Epithelial cell of prostate (primary cell): Measurements from ENCODE around the gene PCDH19.

ENCODE experiments used
- DNase-seq: peaks from one replicate; pipeline ENCODE4 v3.0.0-alpha.2; 2011; ENCODE audit warnings: low read depth, low spot score
- H3K27ac ChIP-seq: fragments of 450-650 bp; 2 replicates; pipeline ENCODE4 v1.5.1; 2017; ENCODE audit warnings: mild to moderate bottlenecking

PCDH19 gene

DNA sequence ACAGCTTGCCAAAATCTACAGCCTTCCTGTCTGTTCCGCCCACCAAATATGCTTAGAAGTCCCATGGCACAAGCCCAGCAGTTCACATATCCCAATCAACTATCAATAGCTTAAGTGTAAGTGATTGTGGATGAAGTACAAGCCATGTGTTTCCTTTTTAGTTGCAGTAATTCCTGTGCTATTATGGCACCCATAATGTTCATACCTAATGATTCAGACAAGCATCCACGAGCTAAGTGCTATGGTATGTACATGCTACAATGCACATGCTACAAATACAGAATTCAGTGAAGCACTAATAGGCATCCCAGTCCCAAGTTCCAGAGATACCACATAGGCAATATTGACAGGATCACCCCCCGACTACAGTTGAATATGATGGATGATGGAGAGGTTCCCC is 94.5 kb downstream of the PCDH19 start:
- DNase-seq = no peak

DNA sequence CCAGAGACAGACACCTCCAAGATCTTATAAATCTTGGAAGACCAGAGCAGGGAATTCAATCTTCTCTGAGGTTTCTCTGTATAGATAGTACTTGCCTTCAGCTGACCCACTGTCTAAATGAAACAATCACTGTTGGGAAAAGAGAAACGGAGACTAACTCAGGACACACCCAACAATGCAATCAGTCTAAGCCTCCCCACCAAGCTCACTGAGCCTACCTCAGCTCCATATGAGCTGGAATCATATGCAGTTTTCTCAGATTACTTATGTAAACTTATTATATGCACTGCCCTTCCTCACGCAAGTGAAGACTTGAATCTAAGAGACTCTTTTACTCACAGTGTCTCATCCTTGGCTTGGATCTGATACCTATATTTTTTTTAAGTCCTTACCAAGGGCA is 110.5 kb downstream of the PCDH19 start:
- no peak for DNase-seq
- no peak overlapping the region for H3K27ac ChIP-seq

More for the DNA sequence above, 94.5 kb downstream of the PCDH19 start:
- no peak overlapping the region for H3K27ac ChIP-seq

DNA sequence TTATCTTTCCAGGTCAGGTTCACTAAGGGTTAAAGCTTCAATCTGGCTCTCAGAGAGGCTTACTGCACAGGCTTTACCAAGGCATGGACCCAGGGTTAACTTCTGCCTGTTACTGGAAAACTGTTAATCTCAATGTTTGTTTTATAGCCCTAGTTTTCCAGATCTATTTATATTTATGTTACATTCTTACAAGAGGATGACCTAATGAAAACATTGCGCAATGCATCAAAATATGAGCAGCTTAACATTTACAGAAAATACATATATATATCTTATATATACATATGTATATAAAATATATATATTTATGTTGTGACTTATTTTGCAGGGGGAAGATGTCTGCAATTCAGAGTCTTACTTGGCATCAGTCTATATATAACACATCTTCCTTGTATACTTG is 112.3 kb downstream of the PCDH19 start:
- H3K27ac ChIP-seq = no peak overlapping the region
- no peak for DNase-seq

DNA sequence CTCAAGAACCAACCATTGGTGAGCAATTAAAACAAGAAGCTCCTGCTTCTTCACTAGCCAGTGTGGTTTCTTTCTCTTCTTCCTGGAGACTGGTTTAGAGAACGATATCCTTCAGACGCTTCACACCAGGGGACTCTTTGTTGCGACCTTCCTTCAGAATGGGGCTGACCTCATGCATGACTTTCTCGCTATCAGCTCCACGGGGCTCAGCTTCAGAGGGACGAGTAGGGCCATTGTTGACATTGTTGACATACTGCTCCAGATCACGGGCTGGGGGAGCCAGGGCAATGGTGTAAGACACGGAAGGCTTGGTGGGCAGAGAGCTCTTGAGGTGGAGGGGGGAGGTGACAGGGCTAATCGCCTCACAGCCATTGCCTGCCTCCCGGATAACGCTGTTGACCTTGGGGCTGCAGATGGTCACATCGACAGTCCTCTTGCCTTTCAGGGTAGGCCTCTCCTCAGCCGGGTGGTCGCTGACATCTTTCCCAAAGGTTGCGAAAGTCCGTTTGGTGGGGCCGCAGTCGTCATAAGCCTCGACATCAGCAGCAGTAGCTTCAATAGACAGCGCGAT is 113.8 kb downstream of the PCDH19 start:
- no peak for DNase-seq
- no peak overlapping the region for H3K27ac ChIP-seq

GRCh38 chrX:100294965-100295364 is 115.1 kb downstream of the PCDH19 start:
- no peak overlapping the region for H3K27ac ChIP-seq
- DNase-seq = no peak

GRCh38 chrX:100289066-100289558 is 121.0 kb downstream of the PCDH19 start:
- no peak for DNase-seq
- no peak overlapping the region for H3K27ac ChIP-seq

GRCh38 chrX:100277231-100277630 is 132.8 kb downstream of the PCDH19 start:
- no peak for DNase-seq
- H3K27ac ChIP-seq = no peak overlapping the region

GRCh38 chrX:100274916-100275315 is 135.2 kb downstream of the PCDH19 start:
- no peak overlapping the region for H3K27ac ChIP-seq
- DNase-seq = no peak

GRCh38 chrX:100265179-100265578 is 144.9 kb downstream of the PCDH19 start:
- no peak for DNase-seq
- no peak overlapping the region for H3K27ac ChIP-seq

GRCh38 chrX:100264200-100264599 is 145.9 kb downstream of the PCDH19 start:
- no peak for DNase-seq
- no peak overlapping the region for H3K27ac ChIP-seq

DNA sequence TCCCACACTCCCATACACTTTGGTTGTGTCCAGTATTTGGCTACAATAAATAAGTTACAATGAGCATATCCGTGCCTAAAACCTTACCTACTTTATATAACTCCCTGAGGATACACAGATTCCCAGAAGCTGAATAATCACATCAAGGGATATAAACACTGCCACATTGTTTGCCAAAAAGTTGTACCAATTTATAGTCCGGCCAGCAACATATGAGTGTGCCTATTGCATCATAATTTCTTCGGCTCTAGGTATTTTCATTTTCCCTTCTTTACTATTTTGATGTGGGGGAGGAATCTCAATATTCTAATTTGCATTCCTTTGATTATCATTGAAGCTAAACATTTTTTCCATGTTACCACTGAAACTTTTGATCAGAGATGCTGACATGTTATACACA is 146.4 kb downstream of the PCDH19 start:
- DNase-seq = no peak
- no peak overlapping the region for H3K27ac ChIP-seq

- DNase-seq = no peak
- no peak overlapping the region for H3K27ac ChIP-seq
Measured at GRCh38 chrX:100248885-100249493, 161.1 kb downstream of the PCDH19 start.

- no peak for DNase-seq
- no peak overlapping the region for H3K27ac ChIP-seq
Measured at GRCh38 chrX:100247826-100248225, 162.2 kb downstream of the PCDH19 start.

- no peak for DNase-seq
- no peak overlapping the region for H3K27ac ChIP-seq
Measured at GRCh38 chrX:100244681-100245080, 165.4 kb downstream of the PCDH19 start.
